Activated CD8-positive, alpha-beta T cell treated with anti-CD3 and anti-CD28 coated beads for 36 hours (primary cell): Measurements from ENCODE around the gene ANKFN1. TPM values are rescaled to one million over a fixed set of nuclear protein-coding genes. Genes with fewer than 3 reads are reported as not detected.

ENCODE experiments used
- ATAC-seq: fragments of 200-7000 bp; cut with Tn5 transposase; one replicate; pipeline ENCODE4 v1.10.0; 2021; ENCODE audit warnings: mild to moderate bottlenecking, moderate library complexity
- CTCF ChIA-PET: fragments of 350-600 bp; sonication (Branson Sonifier 250); formaldehyde crosslinking; loops from one replicate; lab custom pipeline; 2021; ENCODE audit warnings: antibody characterized with exemption; lab: Charles Lee
- POLR2A ChIA-PET: fragments of 350-600 bp; sonication (Branson Sonifier 250); formaldehyde crosslinking; loops from one replicate; lab custom pipeline; 2021; ENCODE audit warnings: antibody characterized with exemption; lab: Charles Lee
- DNase-seq: peaks from one replicate; pipeline ENCODE4 v3.0.0-alpha.2; 2020
- H3K27ac Mint-ChIP-seq: one replicate; pipeline ENCODE4 v1.8.0; 2021; ENCODE audit warnings: mild to moderate bottlenecking, mixed read lengths
- H3K27me3 Mint-ChIP-seq: one replicate; pipeline ENCODE4 v1.8.0; 2021; ENCODE audit warnings: mixed read lengths
- H3K36me3 Mint-ChIP-seq: one replicate; pipeline ENCODE4 v1.8.0; 2021; ENCODE audit warnings: low read depth, mixed read lengths
- H3K4me1 Mint-ChIP-seq: one replicate; pipeline ENCODE4 v1.8.0; 2021; ENCODE audit warnings: low read depth, mixed read lengths
- H3K4me3 Mint-ChIP-seq: one replicate; pipeline ENCODE4 v1.8.0; 2021; ENCODE audit warnings: mild to moderate bottlenecking, moderate library complexity, mixed read lengths
- H3K9me3 Mint-ChIP-seq: one replicate; pipeline ENCODE4 v1.8.0; 2021; ENCODE audit warnings: mixed read lengths
- intact Hi-C: fragments of 100-400 bp; cut with micrococcal nuclease; formaldehyde crosslinking; loops from one replicate; pipeline ENCODE4 v1.10.0; 2022
- total RNA-seq, 2 experiments: library from RNA; stranded (reverse); gene quantifications; one replicate each; pipeline ENCODE4 v1.2.3, GENCODE V29; 2021
- TF ChIP-seq, protein P1 (sequence below): fragments of 200-600 bp; IDR thresholded peaks from one replicate; pipeline ENCODE4 v1.8.0; 2022; ENCODE audit warnings: antibody characterized with exemption, mild to moderate bottlenecking

ANKFN1 gene
- total RNA-seq, 2 experiments from 2014 or later: not detected

DNA sequence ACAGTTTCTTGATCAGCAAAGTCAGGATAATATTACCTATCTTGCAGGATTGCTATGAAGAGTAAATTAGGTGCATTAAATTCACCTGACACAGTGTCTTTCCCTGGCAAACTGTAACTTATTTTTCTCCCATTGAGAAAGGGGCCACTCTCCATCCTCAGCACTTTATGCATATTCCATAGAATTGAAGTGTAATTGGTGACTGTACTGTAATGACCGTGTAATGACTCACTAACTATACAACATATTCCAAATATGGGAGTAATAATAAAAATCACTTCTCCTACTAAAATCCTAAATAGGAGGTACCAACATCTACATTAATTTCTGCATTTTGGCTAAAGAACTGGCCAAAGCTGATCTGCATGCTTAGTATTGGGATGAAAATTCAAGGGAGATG is 298.4 kb downstream of the ANKFN1 start:
- TF ChIP-seq, protein P1, sequence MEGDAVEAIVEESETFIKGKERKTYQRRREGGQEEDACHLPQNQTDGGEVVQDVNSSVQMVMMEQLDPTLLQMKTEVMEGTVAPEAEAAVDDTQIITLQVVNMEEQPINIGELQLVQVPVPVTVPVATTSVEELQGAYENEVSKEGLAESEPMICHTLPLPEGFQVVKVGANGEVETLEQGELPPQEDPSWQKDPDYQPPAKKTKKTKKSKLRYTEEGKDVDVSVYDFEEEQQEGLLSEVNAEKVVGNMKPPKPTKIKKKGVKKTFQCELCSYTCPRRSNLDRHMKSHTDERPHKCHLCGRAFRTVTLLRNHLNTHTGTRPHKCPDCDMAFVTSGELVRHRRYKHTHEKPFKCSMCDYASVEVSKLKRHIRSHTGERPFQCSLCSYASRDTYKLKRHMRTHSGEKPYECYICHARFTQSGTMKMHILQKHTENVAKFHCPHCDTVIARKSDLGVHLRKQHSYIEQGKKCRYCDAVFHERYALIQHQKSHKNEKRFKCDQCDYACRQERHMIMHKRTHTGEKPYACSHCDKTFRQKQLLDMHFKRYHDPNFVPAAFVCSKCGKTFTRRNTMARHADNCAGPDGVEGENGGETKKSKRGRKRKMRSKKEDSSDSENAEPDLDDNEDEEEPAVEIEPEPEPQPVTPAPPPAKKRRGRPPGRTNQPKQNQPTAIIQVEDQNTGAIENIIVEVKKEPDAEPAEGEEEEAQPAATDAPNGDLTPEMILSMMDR: no peak
- intact Hi-C loops: no loop called here
- ChIA-PET POLR2A (no interaction called here), CTCF (interaction anchor here (1.1 kb wide), 1 partner anchor 29 kb away, joined by 3 read pairs; no protein-coding TSS in a partner anchor)
- no peak overlapping the region for H3K4me3 Mint-ChIP-seq
- no peaks in the 10 kb centered on the region for H3K9me3 Mint-ChIP-seq
- peaks cover 9% of the 10 kb centered on the region for H3K27me3 Mint-ChIP-seq
- H3K4me1 Mint-ChIP-seq: no peaks in the 10 kb centered on the region
- no peak overlapping the region for H3K27ac Mint-ChIP-seq
- no peak for ATAC-seq
- no peaks in the 10 kb centered on the region for H3K36me3 Mint-ChIP-seq
- no peak for DNase-seq

DNA sequence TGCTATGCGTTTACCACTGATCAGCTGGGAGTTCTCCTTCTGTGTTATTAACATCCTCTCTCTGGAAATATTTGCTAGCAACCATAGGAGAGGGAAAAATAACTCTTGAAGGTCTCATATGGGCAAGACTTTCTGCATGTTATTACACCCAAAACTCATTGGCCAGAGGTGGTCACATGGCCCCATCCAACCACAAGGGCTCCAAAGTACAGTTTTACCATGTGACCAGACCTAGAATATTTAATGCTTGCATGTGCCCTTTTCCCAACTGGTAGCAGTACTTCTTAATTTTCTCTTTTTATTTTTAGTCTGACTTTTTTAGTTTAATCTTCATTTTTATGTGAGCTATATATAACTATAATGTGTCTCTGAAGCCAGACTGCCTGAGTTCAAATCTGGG is 299.2 kb downstream of the ANKFN1 start:
- CTCF ChIA-PET: interaction anchor here (1.1 kb wide), 1 partner anchor 28 kb away, joined by 3 read pairs; no protein-coding TSS in a partner anchor
- POLR2A ChIA-PET: no interaction called here
- Mint-ChIP-seq H3K27ac (no peak overlapping the region), H3K36me3 (no peaks in the 10 kb centered on the region), H3K4me1 (no peaks in the 10 kb centered on the region), H3K9me3 (no peaks in the 10 kb centered on the region), H3K27me3 (peaks cover 10% of the 10 kb centered on the region), H3K4me3 (no peak overlapping the region)
- DNase-seq: no peak
- intact Hi-C loops: no loop called here
- TF ChIP-seq, protein P1: no peak
- ATAC-seq: no peak

DNA sequence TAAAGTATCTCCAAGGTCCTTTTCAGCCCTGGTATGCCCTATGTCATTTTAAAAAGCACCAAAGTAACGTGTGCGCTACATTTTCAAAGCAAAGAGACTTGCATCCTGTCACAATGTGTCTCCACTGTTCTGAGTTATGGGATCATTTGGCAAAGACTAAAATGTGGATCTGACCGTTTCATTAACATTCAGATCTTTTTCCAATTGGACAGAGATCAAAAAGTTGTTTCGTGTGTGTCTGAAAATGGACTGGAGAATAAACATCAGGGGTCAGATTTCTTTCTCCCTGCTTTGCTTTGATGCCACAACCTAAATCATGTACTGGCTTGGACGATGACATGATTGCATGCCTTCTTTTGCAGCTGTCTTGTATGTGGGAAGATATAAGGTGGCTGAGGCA is 304.2 kb downstream of the ANKFN1 start:
- TF ChIP-seq, protein P1: no peak

DNA sequence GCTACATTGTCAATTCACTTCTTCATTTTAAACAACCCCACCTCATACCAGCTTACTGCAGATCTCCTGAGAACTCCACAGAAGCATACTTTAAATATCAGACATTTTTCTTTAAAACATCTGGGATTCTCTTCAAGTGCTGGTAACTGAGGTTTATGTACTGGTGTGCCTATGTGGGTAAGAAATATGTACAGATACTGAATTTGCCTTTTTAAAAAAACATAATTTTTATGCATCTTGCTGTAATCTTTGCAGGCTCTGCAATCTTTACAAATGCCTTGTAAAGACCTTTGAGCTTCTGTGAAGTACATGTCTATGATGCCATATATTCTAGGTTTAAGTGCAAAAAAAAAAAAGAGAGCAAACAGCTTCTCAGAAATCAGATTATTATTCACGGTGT is 312.6 kb downstream of the ANKFN1 start:
- Mint-ChIP-seq H3K9me3 (no peaks in the 10 kb centered on the region), H3K27me3 (peaks cover 4% of the 10 kb centered on the region), H3K4me3 (no peak overlapping the region), H3K27ac (no peak overlapping the region), H3K36me3 (no peaks in the 10 kb centered on the region), H3K4me1 (no peaks in the 10 kb centered on the region)
- CTCF ChIA-PET: no interaction called here
- POLR2A ChIA-PET: no interaction called here
- DNase-seq (no peak), ATAC-seq (no peak)
- intact Hi-C loops: no loop called here
- TF ChIP-seq, protein P1: no peak

More for the DNA sequence above, 304.2 kb downstream of the ANKFN1 start:
- Mint-ChIP-seq H3K36me3 (no peaks in the 10 kb centered on the region), H3K9me3 (no peaks in the 10 kb centered on the region), H3K4me1 (no peaks in the 10 kb centered on the region), H3K27ac (no peak overlapping the region), H3K27me3 (peaks cover 18% of the 10 kb centered on the region), H3K4me3 (no peak overlapping the region)
- no peak for DNase-seq
- intact Hi-C loops: no loop called here
- ATAC-seq: no peak
- ChIA-PET CTCF (no interaction called here), POLR2A (no interaction called here)

DNA sequence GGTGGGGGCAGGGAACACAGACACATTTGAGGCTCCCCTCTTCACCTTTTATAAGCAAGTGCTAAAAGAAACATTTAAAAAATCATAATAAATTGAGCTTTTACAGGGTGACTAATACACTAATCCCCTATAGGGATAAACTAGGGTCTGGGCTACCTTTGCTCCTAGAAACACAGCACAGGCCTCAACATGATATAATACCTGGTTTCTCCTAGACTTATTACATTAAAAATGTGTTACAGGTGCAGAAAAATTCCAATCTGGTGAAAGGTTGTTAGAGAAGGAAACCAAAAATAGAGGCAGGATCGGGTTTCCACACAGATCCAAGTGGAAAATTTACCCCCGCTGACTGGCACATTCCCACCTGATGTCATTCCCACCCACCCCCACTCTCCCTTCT is 315.6 kb downstream of the ANKFN1 start:
- H3K27ac Mint-ChIP-seq: no peak overlapping the region
- CTCF ChIA-PET: no interaction called here
- no peak overlapping the region for H3K4me3 Mint-ChIP-seq
- H3K9me3 Mint-ChIP-seq: peaks cover 7% of the 10 kb centered on the region
- DNase-seq (no peak), ATAC-seq (no peak)
- no peaks in the 10 kb centered on the region for H3K4me1 Mint-ChIP-seq
- intact Hi-C loops: no loop called here
- TF ChIP-seq, protein P1: no peak
- H3K36me3 Mint-ChIP-seq: no peaks in the 10 kb centered on the region
- POLR2A ChIA-PET: no interaction called here
- peaks cover 1% of the 10 kb centered on the region for H3K27me3 Mint-ChIP-seq
